ENCODE data around the gene KIF21A. TPM values are rescaled to one million over a fixed set of nuclear protein-coding genes. Genes with fewer than 3 reads are reported as not detected.

The KIF21A gene
- total RNA-seq, 6 experiments from 2014 or later, result 0.55 to 2.7 (median 0.83) TPM

GRCh38 chr12:39332661-39333175, 110.2 kb downstream of the KIF21A start:
- Mint-ChIP-seq H3K27me3 (ENCODE audit: insufficient read depth) (no peaks in the 10 kb centered on the region), H3K27ac (no peak overlapping the region), H3K4me1 (ENCODE audit: low read depth) (peaks cover 8% of the 10 kb centered on the region; the same call in 1 of the 2 replicates), H3K4me3 (no peak overlapping the region), H3K9me3 (no peaks in the 10 kb centered on the region; the same call in 1 of the 2 replicates), H3K36me3 (ENCODE audit: low read depth) (no peaks in the 10 kb centered on the region)
- TF ChIP-seq CTCF (IDR thresholded peaks at IDR 0.05), result no peak
- DNase-seq, result no peak

GRCh38 chr12:39331539-39332261, 111.2 kb downstream of the KIF21A start:
- H3K27ac Mint-ChIP-seq, result no peak overlapping the region
- no peak overlapping the region for H3K4me3 Mint-ChIP-seq
- peaks cover 8% of the 10 kb centered on the region; the same call in 1 of the 2 replicates for H3K4me1 Mint-ChIP-seq (ENCODE audit: low read depth)

GRCh38 chr12:39329876-39330275, 113.0 kb downstream of the KIF21A start:
- H3K9me3 Mint-ChIP-seq, result no peaks in the 10 kb centered on the region
- H3K27me3 Mint-ChIP-seq (ENCODE audit: insufficient read depth), result no peaks in the 10 kb centered on the region
- no peak for DNase-seq
- H3K27ac Mint-ChIP-seq, result no peak overlapping the region
- no peak overlapping the region for H3K4me3 Mint-ChIP-seq
- H3K4me1 Mint-ChIP-seq (ENCODE audit: low read depth), result peaks cover 8% of the 10 kb centered on the region; the same call in 1 of the 2 replicates
- H3K36me3 Mint-ChIP-seq (ENCODE audit: low read depth), result no peaks in the 10 kb centered on the region
- no peak for TF ChIP-seq CTCF (IDR thresholded peaks at IDR 0.05)

More at GRCh38 chr12:39331539-39332261, 111.2 kb downstream of the KIF21A start:
- Mint-ChIP-seq H3K27me3 (ENCODE audit: insufficient read depth) (no peaks in the 10 kb centered on the region), H3K36me3 (ENCODE audit: low read depth) (no peaks in the 10 kb centered on the region), H3K9me3 (no peaks in the 10 kb centered on the region)
- TF ChIP-seq CTCF (IDR thresholded peaks at IDR 0.05), result no peak
- DNase-seq, result no peak

GRCh38 chr12:39329018-39329417, 113.9 kb downstream of the KIF21A start:
- no peak for DNase-seq
- H3K36me3 Mint-ChIP-seq (ENCODE audit: low read depth), result no peaks in the 10 kb centered on the region

GRCh38 chr12:39327965-39328364, 115.0 kb downstream of the KIF21A start:
- no peak overlapping the region for H3K27ac Mint-ChIP-seq
- no peaks in the 10 kb centered on the region for H3K36me3 Mint-ChIP-seq (ENCODE audit: low read depth)
- H3K4me3 Mint-ChIP-seq, result no peak overlapping the region
- TF ChIP-seq CTCF (IDR thresholded peaks at IDR 0.05), result no peak
- peaks cover 8% of the 10 kb centered on the region; the same call in 1 of the 2 replicates for H3K4me1 Mint-ChIP-seq (ENCODE audit: low read depth)
- H3K27me3 Mint-ChIP-seq (ENCODE audit: insufficient read depth), result no peaks in the 10 kb centered on the region
- DNase-seq, result no peak
- H3K9me3 Mint-ChIP-seq, result no peaks in the 10 kb centered on the region

More at GRCh38 chr12:39329018-39329417, 113.9 kb downstream of the KIF21A start:
- TF ChIP-seq CTCF (IDR thresholded peaks at IDR 0.05), result no peak
- no peaks in the 10 kb centered on the region for H3K9me3 Mint-ChIP-seq
- H3K4me3 Mint-ChIP-seq, result no peak overlapping the region
- H3K27me3 Mint-ChIP-seq (ENCODE audit: insufficient read depth), result no peaks in the 10 kb centered on the region
- no peak overlapping the region for H3K27ac Mint-ChIP-seq
- peaks cover 8% of the 10 kb centered on the region; the same call in 1 of the 2 replicates for H3K4me1 Mint-ChIP-seq (ENCODE audit: low read depth)

Measured in HFFc6 (cell line).